ENCODE measurements around the gene PRTFDC1.

DNA sequence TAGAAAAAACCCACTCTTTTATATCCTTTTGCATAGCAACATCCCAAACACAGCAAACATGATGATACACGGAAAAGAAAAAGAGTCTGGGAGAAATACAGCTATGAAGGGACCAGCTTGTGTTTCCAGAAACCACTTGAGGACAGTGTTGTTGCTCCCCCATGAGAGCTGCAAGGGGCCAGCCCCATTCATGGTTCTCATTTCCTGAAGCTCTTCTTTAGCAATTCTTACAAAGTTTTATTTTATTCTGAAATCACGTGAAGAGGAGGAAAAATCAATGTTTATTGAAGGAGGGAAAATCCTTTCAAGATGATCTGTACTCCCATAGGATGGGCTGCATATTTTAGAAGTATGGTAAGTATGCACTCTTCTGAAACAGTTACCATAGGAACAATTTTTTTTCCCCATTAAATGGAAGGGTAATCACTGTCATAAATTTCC is 17.5 kb upstream of the PRTFDC1 start:
- TF ChIP-seq EZH2phosphoT487 (IDR thresholded peaks at IDR 0.05; ENCODE audit: insufficient read depth, low read depth), result no peak
- TF ChIP-seq EZH2 (IDR thresholded peaks at IDR 0.05; ENCODE audit: insufficient read depth, poor library complexity, severe bottlenecking), result no peak
